Calu3 (cell line): ENCODE data around the gene SORCS1. TPM values are rescaled to one million over a fixed set of nuclear protein-coding genes. Genes with fewer than 3 reads are reported as not detected.

Experiments used
- BruUV-seq: library from RNA; stranded (reverse); fragments of 400-500 nt; replicated peaks from 2 replicates; lab custom pipeline; 2021; lab: Mats Ljungman, UMichigan
- CTCF ChIA-PET: fragments of 300-600 bp; sonication (Branson Sonifier 250); formaldehyde crosslinking; loops from one replicate; lab custom pipeline; 2022; ENCODE audit warnings: antibody characterized with exemption; lab: Charles Lee
- DNase-seq: peaks from one replicate; pipeline ENCODE4 v3.0.0; 2022
- H3K27ac Mint-ChIP-seq: one replicate; pipeline ENCODE4 v1.8.0; 2022; ENCODE audit warnings: mixed read lengths; ENCODE audit not compliant: unreplicated experiment
- H3K27me3 Mint-ChIP-seq: one replicate; pipeline ENCODE4 v1.8.0; 2022; ENCODE audit warnings: mixed read lengths; ENCODE audit not compliant: unreplicated experiment
- H3K36me3 Mint-ChIP-seq: one replicate; pipeline ENCODE4 v1.8.0; 2022; ENCODE audit warnings: mild to moderate bottlenecking, moderate library complexity, mixed read lengths; ENCODE audit not compliant: insufficient read depth, unreplicated experiment
- H3K4me1 Mint-ChIP-seq: one replicate; pipeline ENCODE4 v1.8.0; 2022; ENCODE audit warnings: mild to moderate bottlenecking, low read depth, mixed read lengths; ENCODE audit not compliant: unreplicated experiment
- H3K4me3 Mint-ChIP-seq: one replicate; pipeline ENCODE4 v1.8.0; 2022; ENCODE audit warnings: mild to moderate bottlenecking, low read depth, moderate library complexity, mixed read lengths; ENCODE audit not compliant: unreplicated experiment
- H3K9me3 Mint-ChIP-seq: one replicate; pipeline ENCODE4 v1.8.0; 2022; ENCODE audit warnings: low read depth, mixed read lengths; ENCODE audit not compliant: unreplicated experiment
- CTCF ChIP-seq: fragments of 200-600 bp; IDR thresholded peaks from one replicate; pipeline ENCODE4 v1.8.0; 2022; ENCODE audit warnings: antibody characterized with exemption; ENCODE audit not compliant: unreplicated experiment
- intact Hi-C: fragments of 100-400 bp; cut with micrococcal nuclease; formaldehyde crosslinking; loops from one replicate; pipeline ENCODE4 v1.10.0; 2022; ENCODE audit not compliant: unreplicated experiment
- total RNA-seq: library from RNA; stranded (reverse); gene quantifications from 2 replicates; pipeline ENCODE4 v1.2.3, GENCODE V29; 2022

SORCS1 gene
- total RNA-seq, 1 experiment from 2014 or later, result not detected

GRCh38 chr10:106648534-106649481 lies 515.7 kb downstream of the SORCS1 start:
- no peak for TF ChIP-seq CTCF
- DNase-seq, result no peak
- Mint-ChIP-seq H3K4me3 (no peak overlapping the region), H3K9me3 (no peaks in the 10 kb centered on the region), H3K27me3 (peaks cover 35% of the 10 kb centered on the region), H3K27ac (no peak overlapping the region), H3K4me1 (no peaks in the 10 kb centered on the region), H3K36me3 (no peaks in the 10 kb centered on the region)
- no TSS peak for BruUV-seq
- CTCF ChIA-PET, result no interaction called here
- intact Hi-C loops, result no loop called here

GRCh38 chr10:106643473-106643872 lies 521.0 kb downstream of the SORCS1 start:
- Mint-ChIP-seq H3K27me3 (peaks cover 1% of the 10 kb centered on the region), H3K4me1 (no peaks in the 10 kb centered on the region), H3K9me3 (no peaks in the 10 kb centered on the region), H3K36me3 (no peaks in the 10 kb centered on the region), H3K27ac (no peak overlapping the region), H3K4me3 (no peak overlapping the region)
- CTCF ChIA-PET, result no interaction called here
- no TSS peak for BruUV-seq
- TF ChIP-seq CTCF, result no peak
- intact Hi-C loops, result no loop called here
- no peak for DNase-seq

- H3K4me3 Mint-ChIP-seq, result no peak overlapping the region
- no peaks in the 10 kb centered on the region for H3K36me3 Mint-ChIP-seq
- TF ChIP-seq CTCF, result no peak
- H3K27me3 Mint-ChIP-seq, result peaks cover 12% of the 10 kb centered on the region
- no peak for DNase-seq
- BruUV-seq, result no TSS peak
- H3K9me3 Mint-ChIP-seq, result no peaks in the 10 kb centered on the region
- no peaks in the 10 kb centered on the region for H3K4me1 Mint-ChIP-seq
- intact Hi-C loops, result no loop called here
- CTCF ChIA-PET, result no interaction called here
- no peak overlapping the region for H3K27ac Mint-ChIP-seq
Observed at GRCh38 chr10:106637873-106638272, 526.6 kb downstream of the SORCS1 start.

GRCh38 chr10:106636766-106637491 lies 527.6 kb downstream of the SORCS1 start:
- no TSS peak for BruUV-seq
- CTCF ChIA-PET, result no interaction called here
- no peaks in the 10 kb centered on the region for H3K36me3 Mint-ChIP-seq

More at GRCh38 chr10:106636766-106637491, 527.6 kb downstream of the SORCS1 start:
- DNase-seq, result no peak
- H3K9me3 Mint-ChIP-seq, result no peaks in the 10 kb centered on the region
- H3K4me1 Mint-ChIP-seq, result no peaks in the 10 kb centered on the region
- H3K4me3 Mint-ChIP-seq, result no peak overlapping the region
- intact Hi-C loops, result no loop called here
- H3K27me3 Mint-ChIP-seq, result peaks cover 21% of the 10 kb centered on the region
- TF ChIP-seq CTCF, result no peak
- H3K27ac Mint-ChIP-seq, result no peak overlapping the region
